H9 (cell line): Measurements from ENCODE around the gene FBN1. TPM values are rescaled to one million over a fixed set of nuclear protein-coding genes. Genes with fewer than 3 reads are reported as not detected.

ENCODE experiments used
- DNase-seq: peaks from one replicate; pipeline ENCODE4 v3.0.0-alpha.2; 2017
- H2AFZ ChIP-seq: one replicate; pipeline ENCODE4 v1.6.1; 2013; ENCODE audit warnings: mild to moderate bottlenecking, low read length, control low read depth, moderate library complexity
- H2AK5ac ChIP-seq: 2 replicates; pipeline ENCODE4 v1.6.1; 2013; ENCODE audit warnings: low read length, control low read depth, mixed read lengths; ENCODE audit not compliant: insufficient read length
- H2BK120ac ChIP-seq: one replicate; pipeline ENCODE4 v1.6.1; 2013; ENCODE audit warnings: low read depth, mild to moderate bottlenecking, low read length, control low read depth, inconsistent platforms; ENCODE audit not compliant: poor library complexity, severe bottlenecking
- H2BK12ac ChIP-seq: 2 replicates; pipeline ENCODE4 v1.6.1; 2013; ENCODE audit warnings: low read length, control low read depth, mixed read lengths, low read depth; ENCODE audit not compliant: insufficient read length
- H2BK15ac ChIP-seq: 2 replicates; pipeline ENCODE4 v1.6.1; 2013; ENCODE audit warnings: low read depth, low read length, control low read depth
- H2BK20ac ChIP-seq: one replicate; pipeline ENCODE4 v1.6.1; 2013; ENCODE audit warnings: low read depth, mild to moderate bottlenecking, low read length, control low read depth, inconsistent platforms; ENCODE audit not compliant: poor library complexity, severe bottlenecking
- H2BK5ac ChIP-seq: 2 replicates; pipeline ENCODE4 v1.6.1; 2013; ENCODE audit warnings: low read length, control low read depth, mixed read lengths; ENCODE audit not compliant: insufficient read length
- H3K14ac ChIP-seq: 2 replicates; pipeline ENCODE4 v1.6.1; 2013; ENCODE audit warnings: low read length, control low read depth; ENCODE audit not compliant: insufficient read depth
- H3K18ac ChIP-seq: 2 replicates; pipeline ENCODE4 v1.6.1; 2013; ENCODE audit warnings: low read depth, mild to moderate bottlenecking, mixed read lengths, low read length, control low read depth; ENCODE audit not compliant: insufficient read length
- H3K23ac ChIP-seq: 2 replicates; pipeline ENCODE4 v1.6.1; 2013; ENCODE audit warnings: low read length, control low read depth, mixed read lengths, low read depth; ENCODE audit not compliant: insufficient read length
- H3K23me2 ChIP-seq: 2 replicates; pipeline ENCODE4 v1.6.1; 2013; ENCODE audit warnings: low read depth, mild to moderate bottlenecking, mixed read lengths, low read length, control low read depth; ENCODE audit not compliant: insufficient read length, poor library complexity, severe bottlenecking
- H3K27ac ChIP-seq: 2 replicates; pipeline ENCODE4 v1.5.1; 2013; ENCODE audit warnings: low read length, control low read depth, mixed read lengths, low read depth; ENCODE audit not compliant: insufficient read length
- H3K27me3 ChIP-seq: 2 replicates; pipeline ENCODE4 v1.6.1; 2013; ENCODE audit warnings: low read length, control low read depth, inconsistent platforms; ENCODE audit not compliant: insufficient read depth
- H3K4ac ChIP-seq: 2 replicates; pipeline ENCODE4 v1.6.1; 2013; ENCODE audit warnings: low read depth, mild to moderate bottlenecking, control low read depth, inconsistent platforms, low read length, moderate library complexity
- H3K4me1 ChIP-seq: 2 replicates; pipeline ENCODE4 v1.6.1; 2013; ENCODE audit warnings: low read length, control low read depth, inconsistent platforms; ENCODE audit not compliant: insufficient read depth
- H3K4me2 ChIP-seq: 2 replicates; pipeline ENCODE4 v1.6.1; 2013; ENCODE audit warnings: low read length, control low read depth, mixed read lengths; ENCODE audit not compliant: insufficient read length, insufficient read depth
- H3K56ac ChIP-seq: 2 replicates; pipeline ENCODE4 v1.6.1; 2013; ENCODE audit warnings: low read depth, mild to moderate bottlenecking, mixed read lengths, low read length, control low read depth; ENCODE audit not compliant: insufficient read length
- H3K79me1 ChIP-seq: 2 replicates; pipeline ENCODE4 v1.6.1; 2013; ENCODE audit warnings: low read depth, mild to moderate bottlenecking, moderate library complexity, low read length, control low read depth, inconsistent platforms; ENCODE audit not compliant: insufficient read depth, poor library complexity, severe bottlenecking
- H3K79me2 ChIP-seq: 2 replicates; pipeline ENCODE4 v1.6.1; 2013; ENCODE audit warnings: low read length, control low read depth, inconsistent platforms; ENCODE audit not compliant: insufficient read depth
- H3K9ac ChIP-seq: 2 replicates; pipeline ENCODE4 v1.6.1; 2013; ENCODE audit warnings: low read length, control low read depth, mixed read lengths; ENCODE audit not compliant: insufficient read length; ENCODE audit errors: extremely low read depth
- H3K9me3 ChIP-seq: one replicate; pipeline ENCODE4 v1.6.1; 2013; ENCODE audit warnings: low read depth, low read length, inconsistent platforms; ENCODE audit not compliant: control insufficient read depth
- H3T11ph ChIP-seq: one replicate; pipeline ENCODE4 v1.6.1; 2013; ENCODE audit warnings: mild to moderate bottlenecking, low read length, control low read depth, inconsistent platforms
- H4K20me1 ChIP-seq: one replicate; pipeline ENCODE4 v1.6.1; 2013; ENCODE audit not compliant: control insufficient read depth, insufficient read length, insufficient read depth
- H4K5ac ChIP-seq: 2 replicates; pipeline ENCODE4 v1.6.1; 2013; ENCODE audit warnings: low read depth, mild to moderate bottlenecking, mixed read lengths, low read length, control low read depth; ENCODE audit not compliant: insufficient read length
- H4K8ac ChIP-seq: replicated peaks from 2 replicates; pipeline ENCODE4 v1.6.1; 2013; ENCODE audit warnings: low read length, control low read depth, mixed read lengths, low read depth; ENCODE audit not compliant: insufficient read length
- H4K91ac ChIP-seq: 2 replicates; pipeline ENCODE4 v1.6.1; 2013; ENCODE audit warnings: low read depth, mild to moderate bottlenecking, moderate library complexity, mixed read lengths, low read length, control low read depth; ENCODE audit not compliant: insufficient read length
- H3K27ac Mint-ChIP-seq, 3 experiments: 2 replicates in 2 of 3; 3 replicates in 1 of 3; pipeline ENCODE4 v1.8.0; 2020 to 2021; ENCODE audit warnings: mixed read lengths in 3 of 3, mild to moderate bottlenecking in 1 of 3, moderate library complexity in 1 of 3
- H3K27me3 Mint-ChIP-seq: 2 replicates; pipeline ENCODE4 v1.8.0; 2021; ENCODE audit warnings: low read depth, mild to moderate bottlenecking, moderate library complexity, mixed read lengths
- H3K36me3 Mint-ChIP-seq, 3 experiments: 2 replicates in 2 of 3; 3 replicates in 1 of 3; pipeline ENCODE4 v1.8.0; 2020 to 2021; ENCODE audit warnings: low read depth in 3 of 3, mixed read lengths in 3 of 3; ENCODE audit not compliant: insufficient read depth in 1 of 3
- H3K4me1 Mint-ChIP-seq, 2 experiments: 2 replicates each; pipeline ENCODE4 v1.8.0; 2020; ENCODE audit warnings: mixed read lengths in 2 of 2
- H3K4me3 Mint-ChIP-seq, 2 experiments: 2 replicates in 1 of 2; 3 replicates in 1 of 2; pipeline ENCODE4 v1.8.0; 2020 to 2021; ENCODE audit warnings: mild to moderate bottlenecking in 2 of 2, mixed read lengths in 2 of 2, moderate library complexity in 1 of 2
- H3K9me3 Mint-ChIP-seq, 2 experiments: 2 replicates in 1 of 2; 3 replicates in 1 of 2; pipeline ENCODE4 v1.8.0; 2020; ENCODE audit warnings: mild to moderate bottlenecking in 2 of 2, mixed read lengths in 2 of 2, moderate library complexity in 1 of 2
- CTCF ChIP-seq: fragments of 200-600 bp; sonication (generic); conservative IDR thresholded peaks from 3 replicates; pipeline ENCODE4 v1.8.0; 2021; ENCODE audit warnings: antibody characterized with exemption, mild to moderate bottlenecking
- WGBS: extraction: QIAGEN DNeasy Blood & Tissue Kit; methylation state at CpG from one replicate; pipeline ENCODE4 v1.1.7; 2013; ENCODE audit warnings: missing lambda C conversion rate, low lambda C conversion rate, mixed read lengths; ENCODE audit not compliant: insufficient read length; ENCODE audit errors: extremely low coverage; 5-methylcytosine and 5-hydroxymethylcytosine counted together
- total RNA-seq: library from RNA; stranded (reverse); gene quantifications from 2 replicates; pipeline ENCODE4 v1.2.1, GENCODE V29; 2021

The FBN1 gene
- total RNA-seq, 1 experiment from 2014 or later, result 3.6 TPM

- no peaks in the 10 kb centered on the region for H3K27me3 Mint-ChIP-seq
- H2BK15ac ChIP-seq, result no peak overlapping the region
- no peak overlapping the region for H3K4me3 Mint-ChIP-seq
- H3K56ac ChIP-seq, result no peak overlapping the region
- no peak overlapping the region for H3K27ac ChIP-seq
- H2AK5ac ChIP-seq, result no peak overlapping the region
- no peak overlapping the region for H3K14ac ChIP-seq
- H3K79me2 ChIP-seq, result no peaks in the 10 kb centered on the region
- H4K91ac ChIP-seq, result no peak overlapping the region
- no peak for DNase-seq
- H3K23ac ChIP-seq, result no peak overlapping the region
- H3K9ac ChIP-seq, result no peak overlapping the region
- H4K20me1 ChIP-seq, result no peaks in the 10 kb centered on the region
- H3K27me3 ChIP-seq, result no peaks in the 10 kb centered on the region
- H3K4me2 ChIP-seq, result no peak overlapping the region
- H3K36me3 Mint-ChIP-seq, result no peaks in the 10 kb centered on the region
- H4K5ac ChIP-seq, result no peak overlapping the region
- H3T11ph ChIP-seq, result no peak overlapping the region
- no peak overlapping the region for H3K4ac ChIP-seq
- peaks cover 18 to 26% of the 10 kb centered on the region in 2 experiments for H3K4me1 Mint-ChIP-seq
- H3K4me1 ChIP-seq, result peaks cover 3% of the 10 kb centered on the region; the same call in 1 of the 2 replicates
- H3K79me1 ChIP-seq, result no peaks in the 10 kb centered on the region
- H2BK20ac ChIP-seq, result no peak overlapping the region
- no peak overlapping the region for H3K27ac Mint-ChIP-seq
- WGBS, result no CpG with 5 or more reads among the region's 2 CpGs
- H3K18ac ChIP-seq, result no peak overlapping the region
- H3K9me3 Mint-ChIP-seq, result no peaks in the 10 kb centered on the region
- H3K9me3 ChIP-seq, result no peaks in the 10 kb centered on the region
- no peaks in the 10 kb centered on the region for H3K23me2 ChIP-seq
- no peak overlapping the region for H2BK120ac ChIP-seq
- no peak for TF ChIP-seq CTCF
- H4K8ac ChIP-seq, result no peak overlapping the region
- H2BK5ac ChIP-seq, result no peak overlapping the region
- H2AFZ ChIP-seq, result no peak overlapping the region
- H2BK12ac ChIP-seq, result no peak overlapping the region
Measured at GRCh38 chr15:48442011-48442410, 203.5 kb downstream of the FBN1 start.
